HL-60/S4 treated with phorbol 12-myristate 13-acetate at 8.2 ng/mL for 4 days and 3 days (cell line): ENCODE results near the gene CDK15.

Experiments
- in situ Hi-C: fragments of 300-500 bp; cut with MboI; formaldehyde crosslinking; loops from 2 replicates; pipeline ENCODE4 v1.15.0; 2022; ENCODE audit warnings: low sequenced_read_pairs

Gene CDK15

GRCh38 chr2:201858281-201859184 is 52.2 kb downstream of the CDK15 start:
- in situ Hi-C loops = loop anchor here (10.0 kb wide), 1 partner anchor 316 kb away; no protein-coding TSS in a partner anchor

GRCh38 chr2:201859949-201860348 is 53.6 kb downstream of the CDK15 start:
- in situ Hi-C loops = loop anchor here (10.0 kb wide), 1 partner anchor 315 kb away; no protein-coding TSS in a partner anchor

- in situ Hi-C loops = no loop called here
These were observed 54.3 kb downstream of the CDK15 start for GRCh38 chr2:201860636-201861066.

DNA sequence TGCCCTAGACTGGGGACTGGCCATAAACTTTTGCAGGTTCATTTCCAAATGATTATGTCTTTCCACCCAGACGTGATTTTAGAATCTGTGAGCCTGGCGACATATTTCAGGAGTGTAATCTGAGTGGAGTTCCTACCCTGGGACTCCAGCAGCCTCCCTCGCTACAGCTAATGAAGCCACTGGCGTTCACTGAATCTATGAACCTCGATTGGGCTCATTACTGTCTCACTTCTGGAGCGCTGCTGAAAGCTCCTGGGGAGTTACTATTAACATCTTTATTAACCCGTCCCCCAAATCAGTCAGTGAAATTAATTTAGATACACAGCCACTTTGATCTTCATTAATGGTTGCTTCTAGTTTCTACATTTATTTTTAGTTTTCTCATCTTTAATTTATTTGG is 56.5 kb downstream of the CDK15 start:
- in situ Hi-C loops = no loop called here

GRCh38 chr2:201866643-201867473 is 60.5 kb downstream of the CDK15 start:
- in situ Hi-C loops = no loop called here

- in situ Hi-C loops = no loop called here
These were observed 65.1 kb downstream of the CDK15 start for GRCh38 chr2:201871471-201871870.

DNA sequence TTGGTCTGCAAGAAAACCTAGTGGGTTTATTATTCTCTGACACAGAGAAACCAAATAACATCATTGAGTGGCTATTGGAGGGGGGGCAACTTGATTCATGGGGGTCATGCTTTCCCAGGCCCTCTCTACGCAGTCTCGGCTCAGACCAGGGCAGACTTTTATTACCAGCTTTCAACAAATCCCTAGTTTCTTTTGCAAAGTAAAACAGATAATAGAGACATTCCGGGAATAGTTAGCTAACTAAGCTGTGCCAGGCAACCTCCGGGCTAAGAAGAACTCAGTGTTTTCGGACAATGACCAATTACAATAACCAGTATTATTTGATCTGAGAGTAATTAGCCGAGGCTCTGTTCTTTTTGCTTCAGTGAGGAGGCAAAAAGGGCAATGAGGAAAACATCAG is 66.3 kb downstream of the CDK15 start:
- in situ Hi-C loops = no loop called here

GRCh38 chr2:201879996-201880395 is 73.7 kb downstream of the CDK15 start:
- in situ Hi-C loops = no loop called here

GRCh38 chr2:201880579-201880978 is 74.2 kb downstream of the CDK15 start:
- in situ Hi-C loops = no loop called here

DNA sequence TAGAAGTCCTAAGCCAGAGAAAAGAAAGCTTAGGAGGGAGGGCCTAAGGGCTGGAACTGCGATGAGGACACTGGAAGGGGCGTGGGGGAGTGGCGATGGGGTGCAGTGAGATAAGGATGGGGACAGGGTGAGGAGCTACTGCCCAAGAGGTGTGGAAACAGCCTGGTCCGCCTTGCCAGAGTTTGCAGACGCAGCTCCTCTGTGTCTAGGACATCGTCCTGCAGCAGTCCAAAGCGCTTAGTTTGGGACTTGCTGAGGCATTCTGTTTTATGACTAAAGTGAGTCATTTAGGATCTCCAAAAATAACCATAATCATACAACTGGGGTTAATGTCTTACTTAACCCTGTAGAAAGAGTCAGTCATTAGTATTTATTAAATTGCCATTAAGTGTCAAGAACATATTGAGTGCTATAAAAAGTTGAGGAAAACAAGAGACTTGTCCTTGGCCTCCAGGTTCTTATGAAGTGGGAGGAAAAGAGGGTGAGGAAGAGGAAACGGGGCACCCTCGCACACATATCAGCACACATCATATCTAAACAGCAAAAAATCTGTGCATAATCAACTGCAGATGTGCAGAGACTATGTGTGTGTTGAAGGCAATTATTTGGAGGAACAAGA is 74.8 kb downstream of the CDK15 start:
- in situ Hi-C loops = no loop called here

DNA sequence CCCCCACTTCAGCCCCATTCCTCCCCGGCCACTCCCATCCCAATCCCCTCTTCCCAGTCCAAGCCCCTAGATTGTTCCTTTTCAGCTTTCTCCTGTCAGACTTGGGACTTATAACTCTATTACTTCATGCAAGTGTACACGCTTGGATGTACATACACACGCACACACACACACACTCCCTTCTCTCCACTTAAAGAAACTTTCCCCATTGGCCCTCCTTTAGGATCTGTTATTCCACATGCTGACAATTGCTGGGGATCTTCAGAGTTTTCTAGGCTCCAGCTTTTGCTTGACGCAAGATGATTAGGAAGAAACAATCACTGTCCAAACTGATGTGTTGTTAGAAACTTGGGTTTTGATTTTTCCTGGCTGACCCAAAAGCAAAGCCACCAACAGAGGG is 75.4 kb downstream of the CDK15 start:
- in situ Hi-C loops = no loop called here

DNA sequence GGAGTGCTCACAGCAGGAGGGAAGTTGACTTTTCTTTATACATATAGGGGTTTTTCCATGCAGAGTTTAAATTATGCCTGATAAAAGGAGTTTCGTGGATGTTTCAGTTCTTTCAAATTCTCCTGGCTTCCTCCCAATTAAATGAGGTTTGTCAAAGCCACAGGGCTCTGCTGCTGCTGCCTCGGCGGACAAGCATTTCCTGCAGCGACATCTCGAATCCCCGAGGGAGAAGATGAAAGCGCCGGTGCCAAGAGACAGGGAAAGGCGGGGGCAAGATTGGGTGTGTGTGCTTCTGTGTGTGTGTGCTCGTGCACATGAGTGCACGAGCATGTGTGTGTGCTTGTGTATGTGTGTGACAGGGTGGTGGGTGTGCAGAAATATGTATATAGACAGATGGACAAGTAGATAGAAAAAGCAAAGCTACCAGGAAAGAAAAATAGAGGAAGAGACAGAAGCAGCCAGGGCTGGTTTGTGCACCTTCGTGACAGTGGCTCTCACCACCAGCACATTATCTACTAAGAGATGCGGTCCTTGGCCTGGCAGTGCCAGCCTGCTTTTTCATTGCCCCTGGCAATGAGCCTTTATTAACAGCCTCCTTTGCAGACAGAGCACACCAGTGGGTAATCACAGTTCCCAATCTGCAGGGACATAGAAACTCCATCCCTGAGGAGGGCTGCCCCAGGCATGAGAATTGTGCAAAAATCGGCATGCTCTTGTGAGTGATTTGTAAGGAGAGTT is 76.2 kb downstream of the CDK15 start:
- in situ Hi-C loops = no loop called here

GRCh38 chr2:201883606-201884369 is 77.5 kb downstream of the CDK15 start:
- in situ Hi-C loops = no loop called here

GRCh38 chr2:201886504-201886903 is 80.2 kb downstream of the CDK15 start:
- in situ Hi-C loops = no loop called here

- in situ Hi-C loops = no loop called here
These were observed 81.6 kb downstream of the CDK15 start for GRCh38 chr2:201887773-201888425.

GRCh38 chr2:201888426-201888800 is 82.1 kb downstream of the CDK15 start:
- in situ Hi-C loops = no loop called here

- in situ Hi-C loops = no loop called here
These were observed 84.1 kb downstream of the CDK15 start for GRCh38 chr2:201890453-201890852.

GRCh38 chr2:201891676-201892075 is 85.3 kb downstream of the CDK15 start:
- in situ Hi-C loops = no loop called here

GRCh38 chr2:201892516-201892915 is 86.2 kb downstream of the CDK15 start:
- in situ Hi-C loops = no loop called here
